SK-N-SH treated with all-trans-retinoic acid at 6 μM for 48 hours (cell line): ENCODE measurements around the gene STK4.

Experiments
- ATAC-seq: fragments of 200-7000 bp; cut with Tn5 transposase; 3 replicates; pipeline ENCODE4 v1.9.1; 2020; ENCODE audit warnings: mild to moderate bottlenecking, moderate library complexity
- ARNTL ChIP-seq: fragments of 450-650 bp; formaldehyde crosslinking; IDR thresholded peaks from 2 replicates; pipeline ENCODE4 v1.5.0; 2020; ENCODE audit warnings: low read depth, mild to moderate bottlenecking, moderate library complexity, borderline replicate concordance
- BACH2 ChIP-seq: fragments of 250-450 bp; sonication (Bioruptor Pico); IDR thresholded peaks from 2 replicates; pipeline ENCODE4 v1.9.0; 2021; ENCODE audit warnings: mild to moderate bottlenecking, borderline replicate concordance
- CREB5 ChIP-seq: fragments of 250-450 bp; sonication (Bioruptor Pico); IDR thresholded peaks from 2 replicates; pipeline ENCODE4 v1.5.1; 2020; ENCODE audit warnings: low read depth, mild to moderate bottlenecking, moderate library complexity
- CSDC2 ChIP-seq: fragments of 250-450 bp; sonication (Bioruptor Pico); IDR thresholded peaks from 2 replicates; pipeline ENCODE4 v1.5.0; 2020; ENCODE audit warnings: mild to moderate bottlenecking, moderate library complexity
- ESRRG ChIP-seq: fragments of 250-450 bp; sonication (Bioruptor Pico); IDR thresholded peaks from 2 replicates; pipeline ENCODE4 v1.6.1; 2021; ENCODE audit warnings: mild to moderate bottlenecking
- GLIS3 ChIP-seq: fragments of 250-450 bp; sonication (Bioruptor Pico); IDR thresholded peaks from 2 replicates; pipeline ENCODE4 v1.5.0; 2020; ENCODE audit warnings: mild to moderate bottlenecking, moderate library complexity
- ISL1 ChIP-seq: fragments of 250-450 bp; sonication (Bioruptor Pico); IDR thresholded peaks from 2 replicates; pipeline ENCODE4 v2.1.2; 2022; ENCODE audit warnings: mild to moderate bottlenecking, moderate library complexity
- OSR1 ChIP-seq: fragments of 250-450 bp; sonication (Bioruptor Pico); IDR thresholded peaks from 2 replicates; pipeline ENCODE4 v1.8.0; 2022; ENCODE audit warnings: moderate library complexity, mild to moderate bottlenecking, inconsistent platforms
- PATZ1 ChIP-seq: fragments of 250-450 bp; sonication (Bioruptor Pico); IDR thresholded peaks from 2 replicates; pipeline ENCODE4 v1.8.0; 2020; ENCODE audit warnings: mild to moderate bottlenecking, moderate library complexity, borderline replicate concordance
- PPARA ChIP-seq: fragments of 250-450 bp; sonication (Bioruptor Pico); IDR thresholded peaks from 2 replicates; pipeline ENCODE4 v1.5.0; 2020; ENCODE audit warnings: mild to moderate bottlenecking, borderline replicate concordance
- SNAI2 ChIP-seq: fragments of 250-450 bp; sonication (Bioruptor Pico); IDR thresholded peaks from 2 replicates; pipeline ENCODE4 v1.5.0; 2020; ENCODE audit warnings: mild to moderate bottlenecking, moderate library complexity
- TCF4 ChIP-seq: fragments of 250-450 bp; sonication (Bioruptor Pico); IDR thresholded peaks from 2 replicates; pipeline ENCODE4 v1.8.0; 2021; ENCODE audit warnings: mild to moderate bottlenecking, moderate library complexity, borderline replicate concordance
- TOX ChIP-seq: fragments of 250-450 bp; sonication (Bioruptor Pico); IDR thresholded peaks from 2 replicates; pipeline ENCODE4 v1.8.0; 2021; ENCODE audit warnings: mild to moderate bottlenecking, moderate library complexity, borderline replicate concordance
- TSHZ2 ChIP-seq: fragments of 250-450 bp; sonication (Bioruptor Pico); IDR thresholded peaks from 2 replicates; pipeline ENCODE4 v1.5.0; 2020; ENCODE audit warnings: mild to moderate bottlenecking, moderate library complexity
- ZC3H10 ChIP-seq: fragments of 250-450 bp; sonication (Bioruptor Pico); IDR thresholded peaks from 2 replicates; pipeline ENCODE4 v1.5.1; 2021; ENCODE audit warnings: mild to moderate bottlenecking, moderate library complexity
- ZFP3 ChIP-seq: fragments of 250-450 bp; sonication (Bioruptor Pico); IDR thresholded peaks from 2 replicates; pipeline ENCODE4 v1.5.0; 2020; ENCODE audit warnings: mild to moderate bottlenecking, moderate library complexity
- ZFP30 ChIP-seq: fragments of 450-650 bp; formaldehyde crosslinking; IDR thresholded peaks from 2 replicates; pipeline ENCODE4 v1.5.0; 2022; ENCODE audit warnings: mild to moderate bottlenecking, moderate library complexity
- ZNF565 ChIP-seq: fragments of 450-650 bp; formaldehyde crosslinking; conservative IDR thresholded peaks from 2 replicates; pipeline ENCODE4 v1.5.0; 2020; ENCODE audit warnings: low read depth, mild to moderate bottlenecking, moderate library complexity
- ZNF70 ChIP-seq: fragments of 450-650 bp; formaldehyde crosslinking; IDR thresholded peaks from 2 replicates; pipeline ENCODE4 v1.5.0; 2020; ENCODE audit warnings: mild to moderate bottlenecking, moderate library complexity
- ZNF8 ChIP-seq: fragments of 450-650 bp; formaldehyde crosslinking; IDR thresholded peaks from 2 replicates; pipeline ENCODE4 v1.5.0; 2020; ENCODE audit warnings: mild to moderate bottlenecking, moderate library complexity
- TF ChIP-seq, protein P1 (sequence below): fragments of 250-450 bp; sonication (Bioruptor Pico); IDR thresholded peaks from 2 replicates; pipeline ENCODE4 v1.5.1; 2021; ENCODE audit warnings: mild to moderate bottlenecking, moderate library complexity
- TF ChIP-seq, protein P2 (sequence below): fragments of 250-450 bp; sonication (Bioruptor Pico); IDR thresholded peaks from 2 replicates; pipeline ENCODE4 v1.8.0; 2021; ENCODE audit warnings: low read depth, mild to moderate bottlenecking, moderate library complexity, borderline replicate concordance

Gene STK4

GRCh38 chr20:45073221-45073620 lies 106.9 kb downstream of the STK4 start:
- no peak for ATAC-seq
- no peak for TF ChIP-seq CREB5 (CRISPR knock-in tag)
- TF ChIP-seq PPARA (CRISPR knock-in tag) = no peak
- no peak for TF ChIP-seq BACH2 (CRISPR knock-in tag)
- no peak for TF ChIP-seq ZNF70 (CRISPR knock-in tag)
- TF ChIP-seq PATZ1 (CRISPR knock-in tag) = no peak
- no peak for TF ChIP-seq ZNF565 (CRISPR knock-in tag)
- TF ChIP-seq ARNTL = no peak
- TF ChIP-seq, all 23 proteins: peak for 0

GRCh38 chr20:45077559-45077958 lies 111.2 kb downstream of the STK4 start:
- TF ChIP-seq ZFP30 = no peak
- TF ChIP-seq, protein P1, sequence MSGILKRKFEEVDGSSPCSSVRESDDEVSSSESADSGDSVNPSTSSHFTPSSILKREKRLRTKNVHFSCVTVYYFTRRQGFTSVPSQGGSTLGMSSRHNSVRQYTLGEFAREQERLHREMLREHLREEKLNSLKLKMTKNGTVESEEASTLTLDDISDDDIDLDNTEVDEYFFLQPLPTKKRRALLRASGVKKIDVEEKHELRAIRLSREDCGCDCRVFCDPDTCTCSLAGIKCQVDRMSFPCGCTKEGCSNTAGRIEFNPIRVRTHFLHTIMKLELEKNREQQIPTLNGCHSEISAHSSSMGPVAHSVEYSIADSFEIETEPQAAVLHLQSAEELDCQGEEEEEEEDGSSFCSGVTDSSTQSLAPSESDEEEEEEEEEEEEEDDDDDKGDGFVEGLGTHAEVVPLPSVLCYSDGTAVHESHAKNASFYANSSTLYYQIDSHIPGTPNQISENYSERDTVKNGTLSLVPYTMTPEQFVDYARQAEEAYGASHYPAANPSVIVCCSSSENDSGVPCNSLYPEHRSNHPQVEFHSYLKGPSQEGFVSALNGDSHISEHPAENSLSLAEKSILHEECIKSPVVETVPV (CRISPR knock-in tag) = no peak
- no peak for TF ChIP-seq ZC3H10
- TF ChIP-seq ZFP3 (CRISPR knock-in tag) = no peak
- no peak for TF ChIP-seq TOX (CRISPR knock-in tag)
- TF ChIP-seq CSDC2 (CRISPR knock-in tag) = no peak

GRCh38 chr20:45080867-45081624 lies 114.7 kb downstream of the STK4 start:
- no peak for TF ChIP-seq ZFP3 (CRISPR knock-in tag)
- no peak for TF ChIP-seq ARNTL
- no peak for TF ChIP-seq ZNF70 (CRISPR knock-in tag)
- no peak for TF ChIP-seq ZC3H10
- TF ChIP-seq TCF4 (CRISPR knock-in tag) = no peak
- no peak for TF ChIP-seq OSR1 (CRISPR knock-in tag)
- TF ChIP-seq PPARA (CRISPR knock-in tag) = no peak
- no peak for TF ChIP-seq ZNF565 (CRISPR knock-in tag)
- no peak for TF ChIP-seq ZNF8 (CRISPR knock-in tag)
- TF ChIP-seq, protein P2, sequence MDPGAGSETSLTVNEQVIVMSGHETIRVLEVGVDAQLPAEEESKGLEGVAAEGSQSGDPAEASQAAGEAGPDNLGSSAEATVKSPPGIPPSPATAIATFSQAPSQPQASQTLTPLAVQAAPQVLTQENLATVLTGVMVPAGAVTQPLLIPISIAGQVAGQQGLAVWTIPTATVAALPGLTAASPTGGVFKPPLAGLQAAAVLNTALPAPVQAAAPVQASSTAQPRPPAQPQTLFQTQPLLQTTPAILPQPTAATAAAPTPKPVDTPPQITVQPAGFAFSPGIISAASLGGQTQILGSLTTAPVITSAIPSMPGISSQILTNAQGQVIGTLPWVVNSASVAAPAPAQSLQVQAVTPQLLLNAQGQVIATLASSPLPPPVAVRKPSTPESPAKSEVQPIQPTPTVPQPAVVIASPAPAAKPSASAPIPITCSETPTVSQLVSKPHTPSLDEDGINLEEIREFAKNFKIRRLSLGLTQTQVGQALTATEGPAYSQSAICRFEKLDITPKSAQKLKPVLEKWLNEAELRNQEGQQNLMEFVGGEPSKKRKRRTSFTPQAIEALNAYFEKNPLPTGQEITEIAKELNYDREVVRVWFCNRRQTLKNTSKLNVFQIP = no peak
- no peak for TF ChIP-seq ISL1 (CRISPR knock-in tag)
- TF ChIP-seq SNAI2 (CRISPR knock-in tag) = no peak
- TF ChIP-seq, protein P1 (CRISPR knock-in tag) = no peak
- TF ChIP-seq BACH2 (CRISPR knock-in tag) = no peak
- peak; percentile 71 for ATAC-seq

More at GRCh38 chr20:45077559-45077958, 111.2 kb downstream of the STK4 start:
- no peak for ATAC-seq

DNA sequence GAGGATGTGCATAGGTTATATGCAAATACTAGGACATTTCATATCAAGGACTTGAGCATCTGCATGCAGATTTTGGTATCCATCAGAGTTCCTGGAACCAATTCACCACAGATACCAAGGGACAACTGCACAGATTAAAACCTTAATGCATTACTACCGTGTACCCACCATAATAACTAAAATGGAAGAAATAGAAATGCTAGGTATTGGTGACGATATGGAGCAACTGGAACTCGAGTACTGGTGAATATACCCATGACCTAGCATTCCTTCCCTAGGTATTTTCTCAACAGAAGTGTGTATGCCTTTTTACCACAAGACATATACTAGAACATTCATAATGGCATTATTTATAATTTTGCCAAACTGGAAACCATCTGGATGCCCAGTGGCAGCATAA lies 116.2 kb downstream of the STK4 start:
- ATAC-seq = no peak
- TF ChIP-seq ZFP30 = no peak
- TF ChIP-seq ESRRG (CRISPR knock-in tag) = no peak
- no peak for TF ChIP-seq TOX (CRISPR knock-in tag)
- TF ChIP-seq GLIS3 (CRISPR knock-in tag) = no peak
- TF ChIP-seq TSHZ2 (CRISPR knock-in tag) = no peak
- TF ChIP-seq ARNTL = no peak
- no peak for TF ChIP-seq TCF4 (CRISPR knock-in tag)
- no peak for TF ChIP-seq ZFP3 (CRISPR knock-in tag)
- no peak for TF ChIP-seq PATZ1 (CRISPR knock-in tag)
